Cortex of kidney (tissue), 1 donor: ENCODE results near the gene CKAP4.

Experiments
- DNase-seq: peaks from one replicate; lab custom pipeline; 2025; lab: John Stamatoyannopoulos, UW

CKAP4 gene

GRCh38 chr12:106195621-106196027 is 52.2 kb downstream of the CKAP4 start:
- no peak for DNase-seq

DNA sequence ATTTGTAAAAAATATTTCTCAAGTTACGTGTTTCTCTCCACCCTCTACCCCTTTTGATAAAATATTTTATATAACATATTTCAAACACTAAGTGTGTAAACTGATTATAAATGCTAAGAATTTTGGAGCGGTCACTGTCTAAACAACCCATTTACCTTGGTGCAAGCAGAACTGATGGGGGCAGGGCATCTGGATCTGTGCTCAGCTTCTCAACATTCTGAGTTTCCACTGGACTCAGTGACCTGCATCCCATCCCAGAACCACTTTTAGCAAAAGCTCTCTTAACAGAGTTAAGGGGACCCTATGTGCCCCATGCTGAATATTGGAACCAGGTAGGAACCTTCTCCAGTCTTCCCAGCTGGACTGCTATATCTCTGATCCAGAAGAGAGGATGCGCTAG is 53.5 kb downstream of the CKAP4 start:
- DNase-seq: no peak

DNA sequence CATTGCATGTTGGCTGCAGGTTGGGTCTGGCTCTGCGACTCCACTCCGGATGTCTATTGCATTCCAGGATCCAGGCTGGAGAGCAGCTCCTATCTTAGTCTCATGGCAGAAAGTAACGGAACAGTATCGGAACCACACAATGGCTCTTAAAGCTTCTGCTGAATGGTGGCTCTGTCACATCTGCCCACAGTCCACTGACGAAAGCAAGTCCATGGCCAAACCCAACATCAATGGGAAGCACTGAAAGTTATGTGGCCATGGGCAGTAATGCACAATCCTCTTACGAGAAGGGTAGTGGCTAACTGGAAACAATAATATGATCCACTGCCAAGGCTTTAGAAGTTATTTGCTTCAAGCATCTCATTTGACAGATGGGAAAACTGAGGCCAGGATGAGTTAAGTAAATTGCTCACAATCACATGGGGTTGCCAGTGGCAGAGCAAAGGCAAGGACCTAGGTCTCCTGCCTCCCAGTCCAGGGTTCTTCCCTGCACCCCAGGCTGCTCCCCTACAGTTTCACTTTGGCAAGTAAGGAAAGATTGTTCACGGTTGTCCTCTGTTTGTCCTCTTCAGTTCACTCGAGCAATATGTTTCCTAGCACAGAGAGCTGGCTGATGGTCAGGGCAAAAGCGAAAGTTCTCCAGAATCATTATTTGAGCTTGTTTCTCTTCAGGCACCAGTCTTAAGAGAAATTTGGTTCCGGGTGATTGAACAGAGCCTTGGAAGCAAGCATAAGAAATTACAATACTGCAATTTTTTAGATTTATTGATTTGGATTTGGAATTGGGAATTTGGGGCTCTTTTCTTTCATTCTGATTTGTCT is 54.2 kb downstream of the CKAP4 start:
- no peak for DNase-seq

DNA sequence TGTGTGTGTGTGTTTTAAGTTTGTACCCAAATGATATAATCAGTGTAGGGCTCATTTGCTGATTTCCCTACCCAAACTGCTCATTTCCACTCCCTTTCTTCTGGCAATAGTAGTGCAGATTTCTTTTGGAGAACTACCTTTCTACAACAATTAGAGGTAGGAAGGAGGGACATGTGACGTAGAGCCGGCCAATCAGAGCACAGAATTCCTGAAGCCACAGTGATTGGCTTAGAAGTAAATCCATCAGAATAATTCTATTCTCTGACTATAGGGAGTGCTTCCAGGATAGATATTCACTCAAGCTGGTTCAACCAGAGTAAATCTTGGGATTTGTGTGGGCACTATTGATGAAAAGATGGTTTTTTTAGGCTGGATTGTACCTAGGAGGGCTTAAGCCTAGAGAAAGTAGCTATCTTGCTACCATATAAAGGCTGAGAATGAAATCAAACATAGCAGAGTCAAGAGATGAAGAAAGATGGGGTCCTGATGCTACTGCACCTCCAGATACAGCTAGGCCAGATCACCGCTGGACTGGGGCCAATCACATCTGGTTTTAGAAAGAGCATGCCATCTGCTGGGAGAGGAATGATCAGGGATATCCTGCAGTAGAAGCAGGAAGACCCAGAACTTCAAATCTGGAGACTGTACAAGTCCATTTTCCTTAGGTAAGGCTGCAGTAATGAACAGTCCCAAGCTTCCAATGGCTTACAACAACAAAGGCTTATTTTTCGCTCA is 55.0 kb downstream of the CKAP4 start:
- DNase-seq: no peak

GRCh38 chr12:106190581-106190980 is 57.2 kb downstream of the CKAP4 start:
- DNase-seq: no peak

GRCh38 chr12:106189341-106189740 is 58.5 kb downstream of the CKAP4 start:
- DNase-seq: no peak

DNA sequence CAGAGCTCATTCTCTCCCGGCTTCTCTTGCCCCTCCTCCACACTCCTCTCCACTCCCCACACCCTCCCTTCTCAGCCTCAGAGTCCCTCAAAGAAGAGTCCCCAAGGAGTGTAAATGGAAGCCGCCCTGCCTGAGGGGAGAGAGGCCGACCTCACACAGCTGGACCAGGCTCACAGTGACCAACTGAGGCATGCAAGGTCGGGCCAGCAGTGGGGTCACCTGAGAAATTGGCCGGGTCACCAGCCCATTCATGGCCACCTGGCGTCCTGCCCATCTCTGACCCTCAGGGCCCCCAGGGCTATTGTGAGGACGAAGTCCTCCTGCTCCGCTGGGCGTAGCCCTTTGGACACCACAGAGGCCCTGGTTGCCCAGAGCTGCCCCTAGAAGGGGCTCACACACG is 59.6 kb downstream of the CKAP4 start:
- no peak for DNase-seq
